ENCODE data around the gene CACNA1F. TPM values are rescaled to one million over a fixed set of nuclear protein-coding genes. Genes with fewer than 3 reads are reported as not detected.
A peak's percentile ranks its signal among the peaks of the same experiment; 100 is the strongest.

The CACNA1F gene
- total and polyA plus RNA-seq, 8 donors = 0.06 to 6.1 (median 0.27) TPM; not detected in 2

DNA sequence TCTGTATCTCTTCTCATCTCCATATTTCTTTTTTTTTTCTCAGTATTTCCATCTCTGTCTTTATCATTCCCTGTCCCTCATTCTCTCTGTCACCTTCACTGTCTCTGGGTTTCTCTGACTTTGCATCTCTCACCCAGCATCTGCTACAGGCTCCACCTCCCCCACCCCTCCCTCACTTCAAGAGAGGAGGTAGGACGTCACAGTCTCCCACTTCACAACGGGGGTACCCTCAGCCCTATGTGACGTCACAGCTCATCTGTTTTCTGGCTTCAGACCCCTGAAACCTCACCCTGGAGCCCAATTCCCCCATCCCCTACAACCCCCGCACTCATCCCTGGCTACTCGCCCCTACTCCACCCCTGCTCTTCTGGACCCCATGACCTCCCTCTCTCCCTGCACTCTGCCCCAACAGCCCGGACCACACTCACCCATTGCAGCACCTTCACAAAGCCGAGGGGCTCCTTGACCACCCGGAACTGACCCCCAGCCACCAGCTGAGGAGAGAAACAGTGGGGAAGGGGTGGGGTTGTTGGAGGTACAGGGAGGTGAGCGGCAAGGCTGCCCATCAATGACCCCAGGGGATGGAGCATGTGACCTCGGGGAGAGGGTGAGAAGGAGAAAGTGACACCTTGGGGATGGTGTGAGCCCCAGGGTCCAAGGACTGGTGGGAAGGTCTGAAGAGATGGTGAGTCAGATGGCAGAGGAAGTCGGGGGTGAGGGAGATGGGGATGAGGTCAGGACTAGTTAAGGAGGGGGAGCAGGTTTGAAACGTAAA is 34.4 kb downstream of the CACNA1F start:
- H3K36me3 ChIP-seq = no peaks in the 10 kb centered on the region
- H3K27me3 ChIP-seq = peaks cover 0 to 9% (median 0%) of the 10 kb centered on the region in 3 donors
- peaks cover 0 to 22% (median 10%) of the 10 kb centered on the region in 4 donors for H3K4me1 ChIP-seq
- intact Hi-C loops (cut with DNase I; ENCODE audit: low total_unique reads) = no loop called here
- H3K9me3 ChIP-seq = no peaks in the 10 kb centered on the region
- DNase-seq = no peak
- 11 to 45% (median 15%) methylated on average over 12 of the region's 12 CpGs for WGBS, 5 donors
- TF ChIP-seq POLR2AphosphoS5 (IDR thresholded peaks at IDR 0.05) (no peak), POLR2A (IDR thresholded peaks at IDR 0.05) (no peak), EP300 (IDR thresholded peaks at IDR 0.05) (no peak)
- TF ChIP-seq, protein P1, sequence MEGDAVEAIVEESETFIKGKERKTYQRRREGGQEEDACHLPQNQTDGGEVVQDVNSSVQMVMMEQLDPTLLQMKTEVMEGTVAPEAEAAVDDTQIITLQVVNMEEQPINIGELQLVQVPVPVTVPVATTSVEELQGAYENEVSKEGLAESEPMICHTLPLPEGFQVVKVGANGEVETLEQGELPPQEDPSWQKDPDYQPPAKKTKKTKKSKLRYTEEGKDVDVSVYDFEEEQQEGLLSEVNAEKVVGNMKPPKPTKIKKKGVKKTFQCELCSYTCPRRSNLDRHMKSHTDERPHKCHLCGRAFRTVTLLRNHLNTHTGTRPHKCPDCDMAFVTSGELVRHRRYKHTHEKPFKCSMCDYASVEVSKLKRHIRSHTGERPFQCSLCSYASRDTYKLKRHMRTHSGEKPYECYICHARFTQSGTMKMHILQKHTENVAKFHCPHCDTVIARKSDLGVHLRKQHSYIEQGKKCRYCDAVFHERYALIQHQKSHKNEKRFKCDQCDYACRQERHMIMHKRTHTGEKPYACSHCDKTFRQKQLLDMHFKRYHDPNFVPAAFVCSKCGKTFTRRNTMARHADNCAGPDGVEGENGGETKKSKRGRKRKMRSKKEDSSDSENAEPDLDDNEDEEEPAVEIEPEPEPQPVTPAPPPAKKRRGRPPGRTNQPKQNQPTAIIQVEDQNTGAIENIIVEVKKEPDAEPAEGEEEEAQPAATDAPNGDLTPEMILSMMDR (IDR thresholded peaks at IDR 0.05) = no peak
- H3K27ac ChIP-seq = no peak overlapping the region
- no peak overlapping the region for H3K4me3 ChIP-seq

DNA sequence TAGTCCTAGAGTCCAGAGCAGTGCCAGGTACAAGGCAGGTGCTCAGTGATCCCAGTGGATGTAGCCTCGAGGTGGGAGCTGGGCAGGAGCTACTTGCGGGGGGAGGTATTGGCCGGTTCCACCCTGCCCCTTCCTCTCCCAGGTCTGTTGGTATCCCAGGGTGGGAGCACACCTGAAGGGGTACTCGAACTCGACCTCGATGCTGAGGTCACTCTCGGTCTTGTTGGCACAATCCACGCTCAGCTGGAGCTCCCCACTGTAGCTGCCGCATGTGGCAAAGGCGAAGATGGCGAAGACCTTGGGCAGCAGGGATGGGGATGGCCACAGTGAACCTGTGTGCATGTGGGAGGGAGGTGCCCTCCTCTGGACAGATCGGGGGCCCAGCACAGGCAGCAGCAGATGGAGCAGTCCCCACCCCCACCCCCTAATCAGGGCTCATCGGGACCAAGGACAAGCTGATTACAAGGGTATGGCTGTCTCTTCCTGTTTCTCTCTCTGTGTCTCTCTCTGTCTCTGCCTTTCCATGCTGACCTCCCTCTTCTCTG is 35.5 kb downstream of the CACNA1F start:
- H3K36me3 ChIP-seq = no peaks in the 10 kb centered on the region
- no peak overlapping the region for H3K4me3 ChIP-seq
- intact Hi-C loops (cut with DNase I; ENCODE audit: low total_unique reads) = no loop called here
- no peaks in the 10 kb centered on the region for H3K9me3 ChIP-seq
- DNase-seq = no peak
- peaks cover 0 to 25% (median 10%) of the 10 kb centered on the region in 4 donors for H3K4me1 ChIP-seq
- H3K27me3 ChIP-seq = peaks cover 0 to 9% (median 0%) of the 10 kb centered on the region in 3 donors
- no peak overlapping the region for H3K27ac ChIP-seq
- 58 to 79% (median 73%) methylated on average over 5 to 13 of the region's 13 CpGs for WGBS, 5 donors
- no peak for TF ChIP-seq POLR2AphosphoS5 (IDR thresholded peaks at IDR 0.05)
- TF ChIP-seq, protein P1 (IDR thresholded peaks at IDR 0.05) = no peak
- TF ChIP-seq EP300 (IDR thresholded peaks at IDR 0.05) = no peak
- TF ChIP-seq POLR2A (IDR thresholded peaks at IDR 0.05) = no peak

DNA sequence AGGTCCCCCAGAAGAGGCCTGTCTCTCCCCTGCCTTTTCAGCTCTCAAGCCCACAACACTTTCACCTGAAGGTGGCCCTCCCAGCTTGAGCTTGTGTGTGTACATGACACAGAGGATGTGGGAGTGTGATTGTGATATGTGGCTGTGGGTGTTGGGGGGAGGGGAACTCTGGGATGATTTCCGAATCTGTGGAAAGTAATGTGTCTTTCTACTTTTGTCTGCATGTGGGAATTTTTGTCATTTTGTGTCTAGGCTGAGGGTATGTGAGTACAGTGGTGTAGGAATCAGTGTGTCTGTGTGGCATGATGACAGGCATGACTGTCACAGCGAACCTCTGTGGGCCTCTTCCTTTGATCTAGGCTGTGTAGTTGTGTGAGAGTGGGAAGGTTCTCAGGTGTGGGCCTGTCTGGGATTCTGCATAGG is 39.6 kb downstream of the CACNA1F start:
- Histone ChIP-seq H3K27me3 (peaks cover 0 to under 1% (median 0%) of the 10 kb centered on the region in 3 donors), H3K9me3 (peaks cover 0 to 8% (median 3%) of the 10 kb centered on the region in 4 donors), H3K36me3 (no peaks in the 10 kb centered on the region), H3K27ac (no peak overlapping the region), H3K4me1 (peaks cover 0 to 18% (median 12%) of the 10 kb centered on the region in 4 donors), H3K4me3 (no peak overlapping the region)
- WGBS, 5 donors = 51 to 100% (median 78%) methylated on average over 1 to 2 of the region's 2 CpGs
- intact Hi-C loops (cut with DNase I; ENCODE audit: low total_unique reads) = no loop called here
- no peak for TF ChIP-seq POLR2AphosphoS5 (IDR thresholded peaks at IDR 0.05)
- no peak for TF ChIP-seq EP300 (IDR thresholded peaks at IDR 0.05)
- no peak for TF ChIP-seq POLR2A (IDR thresholded peaks at IDR 0.05)
- TF ChIP-seq, protein P1 (IDR thresholded peaks at IDR 0.05) = no peak
- no peak for DNase-seq

DNA sequence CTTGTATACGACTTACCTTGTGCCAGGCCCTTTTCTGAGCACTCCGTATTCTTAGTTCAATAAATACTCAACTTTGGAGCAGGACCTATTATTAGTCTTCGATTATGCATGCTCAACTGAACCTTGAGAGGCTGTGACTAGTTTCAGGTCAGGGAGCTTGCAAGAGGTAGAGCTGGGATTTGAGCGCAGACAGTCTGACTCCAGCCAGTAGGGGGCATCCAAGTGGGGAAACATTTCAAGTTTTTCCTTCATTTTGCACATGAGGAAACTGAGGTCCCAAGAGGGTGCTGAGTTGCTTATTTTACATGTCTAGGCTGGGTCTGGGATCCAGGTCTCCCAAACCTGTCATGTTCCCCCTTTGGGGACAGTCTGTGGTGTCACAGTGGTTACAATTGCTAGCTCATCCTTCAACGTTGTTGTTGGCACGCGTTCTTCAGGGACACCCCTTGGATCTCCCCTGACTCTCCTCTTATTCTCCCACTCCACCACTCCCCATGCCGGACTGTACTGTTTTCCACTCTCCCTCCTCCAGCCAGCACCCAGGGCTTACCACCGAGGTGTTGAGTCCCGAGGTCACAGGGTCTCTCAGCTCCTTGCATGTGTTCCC is 40.3 kb downstream of the CACNA1F start:
- WGBS, 5 donors = 54 to 70% (median 65%) methylated on average over 6 to 10 of the region's 10 CpGs
- no peaks in the 10 kb centered on the region for H3K36me3 ChIP-seq
- peaks cover 0 to 8% (median 3%) of the 10 kb centered on the region in 4 donors for H3K9me3 ChIP-seq
- intact Hi-C loops (cut with DNase I; ENCODE audit: low total_unique reads) = no loop called here
- no peaks in the 10 kb centered on the region for H3K27me3 ChIP-seq
- no peak overlapping the region for H3K27ac ChIP-seq
- no peak for TF ChIP-seq POLR2A (IDR thresholded peaks at IDR 0.05)
- TF ChIP-seq, protein P1 (IDR thresholded peaks at IDR 0.05) = peak in 3 of 7 experiments; percentile 24 to 36 (median 32)
- H3K4me1 ChIP-seq = peaks cover 0 to 18% (median 12%) of the 10 kb centered on the region in 4 donors
- no peak overlapping the region for H3K4me3 ChIP-seq
- DNase-seq = peak in 1 of 2 donors; percentile 51

Measured in stomach (tissue), 9 donors.